BLaER1 treated with 17β-estradiol and CSF1 and Interleukin-3, amounts not matched to agents 10 nM and 100 nM (cell line): Measurements from ENCODE around the gene ZNF367.

Source experiments
- H3K27ac ChIP-seq, 11 experiments: shearing (Covaris generic); formaldehyde crosslinking; 2 replicates each; pipeline ENCODE4 v1.8.1; 2022
- H3K27me3 ChIP-seq, 11 experiments: shearing (Covaris generic); formaldehyde crosslinking; 2 replicates each; pipeline ENCODE4 v1.8.1; 2022
- H3K36me3 ChIP-seq, 11 experiments: shearing (Covaris generic); formaldehyde crosslinking; 2 replicates each; pipeline ENCODE4 v1.8.1; 2022
- H3K4me1 ChIP-seq, 10 experiments: shearing (Covaris generic); formaldehyde crosslinking; 2 replicates each; pipeline ENCODE4 v1.8.1; 2022
- H3K4me2 ChIP-seq, 11 experiments: shearing (Covaris generic); formaldehyde crosslinking; 2 replicates each; pipeline ENCODE4 v1.8.1; 2022
- H3K4me3 ChIP-seq, 10 experiments: shearing (Covaris generic); formaldehyde crosslinking; 2 replicates each; pipeline ENCODE4 v1.8.1; 2022
- H3K9ac ChIP-seq, 11 experiments: shearing (Covaris generic); formaldehyde crosslinking; 2 replicates each; pipeline ENCODE4 v1.8.1; 2022
- H3K9me3 ChIP-seq, 11 experiments: shearing (Covaris generic); formaldehyde crosslinking; replicated peaks in 1 of 11; 2 replicates each; pipeline ENCODE4 v1.8.1; 2022
- H4K20me1 ChIP-seq, 11 experiments: shearing (Covaris generic); formaldehyde crosslinking; 2 replicates each; pipeline ENCODE4 v1.8.1; 2022
- Cebpa-rat ChIP-seq, 11 experiments: shearing (Covaris generic); IDR thresholded peaks; 2 replicates each; pipeline ENCODE4 v1.8.1; 2022

Gene ZNF367

GRCh38 chr9:96441798-96442445, 23.8 kb upstream of the ZNF367 start:
- Histone ChIP-seq H3K9me3 (no peaks in the 10 kb centered on the region), H3K36me3 (no peaks in the 10 kb centered on the region), H3K27ac (no peak overlapping the region), H3K4me2 (no peak overlapping the region), H3K4me1 (no peaks in the 10 kb centered on the region), H4K20me1 (no peaks in the 10 kb centered on the region), H3K4me3 (no peak overlapping the region), H3K27me3 (no peaks in the 10 kb centered on the region), H3K9ac (no peak overlapping the region)
- TF ChIP-seq Cebpa-rat (IDR thresholded peaks at IDR 0.05) = no peak

DNA sequence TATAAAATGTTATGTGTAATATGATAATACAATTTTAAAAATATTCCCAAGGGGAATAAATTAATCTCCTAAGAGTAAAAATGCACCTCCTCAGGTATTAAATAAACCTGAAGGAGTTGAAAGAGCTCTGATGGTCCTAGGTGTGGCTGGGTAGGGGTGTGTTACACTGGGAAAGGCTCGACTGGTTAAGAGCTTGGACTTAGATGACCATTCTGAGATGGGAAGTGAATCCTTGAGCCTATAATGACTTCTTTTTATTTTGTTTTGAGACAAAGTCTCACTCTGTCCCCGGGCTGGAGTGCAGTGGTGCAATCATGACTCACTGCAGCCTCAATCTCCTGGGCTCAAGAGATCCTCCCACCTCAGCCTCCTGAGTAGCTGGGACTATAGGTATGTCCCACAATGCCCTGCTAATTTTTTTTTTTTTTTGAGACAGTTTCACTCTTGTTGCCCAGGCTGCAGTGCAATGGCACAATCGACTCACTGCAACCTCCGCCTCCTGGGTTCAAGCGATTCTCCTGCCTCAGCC, 22.6 kb upstream of the ZNF367 start:
- H3K4me3 ChIP-seq = no peak overlapping the region
- H4K20me1 ChIP-seq = no peaks in the 10 kb centered on the region
- H3K9ac ChIP-seq = no peak overlapping the region
- no peaks in the 10 kb centered on the region for H3K27me3 ChIP-seq
- H3K27ac ChIP-seq = no peak overlapping the region
- no peaks in the 10 kb centered on the region for H3K36me3 ChIP-seq
- H3K4me1 ChIP-seq = no peaks in the 10 kb centered on the region
- no peaks in the 10 kb centered on the region for H3K9me3 ChIP-seq
- no peak for TF ChIP-seq Cebpa-rat (IDR thresholded peaks at IDR 0.05)
- H3K4me2 ChIP-seq = no peak overlapping the region

GRCh38 chr9:96437454-96437853, 19.3 kb upstream of the ZNF367 start:
- no peak for TF ChIP-seq Cebpa-rat (IDR thresholded peaks at IDR 0.05)
- H3K36me3 ChIP-seq = no peaks in the 10 kb centered on the region
- H3K27ac ChIP-seq = no peak overlapping the region
- H4K20me1 ChIP-seq = no peaks in the 10 kb centered on the region
- H3K27me3 ChIP-seq = no peaks in the 10 kb centered on the region
- H3K9me3 ChIP-seq = no peaks in the 10 kb centered on the region
- no peak overlapping the region for H3K4me2 ChIP-seq
- no peak overlapping the region for H3K9ac ChIP-seq
- H3K4me1 ChIP-seq = no peaks in the 10 kb centered on the region
- no peak overlapping the region for H3K4me3 ChIP-seq

DNA sequence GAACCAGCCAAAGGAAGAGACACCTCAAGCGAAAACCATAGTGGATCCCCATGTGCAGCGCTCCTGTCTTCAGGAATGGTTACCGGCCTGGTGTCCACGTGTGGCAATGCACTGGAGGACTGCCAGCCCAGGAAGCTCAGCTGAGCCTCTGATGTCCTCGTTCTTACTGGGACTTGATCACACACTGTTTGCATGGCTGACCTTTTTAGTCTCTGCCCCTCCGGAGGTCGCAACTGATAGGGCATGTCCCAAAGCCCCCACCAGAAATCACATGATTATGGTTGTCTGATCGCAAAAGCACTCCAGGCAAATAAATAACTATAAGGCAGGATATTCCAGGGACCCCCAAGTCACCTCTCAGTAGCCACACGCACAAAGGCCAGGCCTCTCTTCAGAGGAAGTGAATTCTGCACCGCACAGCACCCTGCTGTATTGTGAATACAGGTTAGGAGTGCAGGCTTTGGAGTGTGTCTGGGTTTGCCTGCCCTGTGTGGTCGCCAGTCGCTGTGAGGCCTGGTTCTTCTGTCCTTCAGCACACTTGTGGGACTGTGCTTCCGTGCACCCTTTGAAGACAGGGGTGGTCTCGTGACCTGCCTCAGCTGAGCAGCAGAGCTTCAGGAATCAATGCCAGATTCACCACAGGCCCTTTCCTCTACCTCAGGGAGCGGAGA, 18.4 kb upstream of the ZNF367 start:
- H3K9ac ChIP-seq = no peak overlapping the region
- H3K36me3 ChIP-seq = no peaks in the 10 kb centered on the region
- H4K20me1 ChIP-seq = no peaks in the 10 kb centered on the region
- no peak overlapping the region for H3K4me3 ChIP-seq
- TF ChIP-seq Cebpa-rat (IDR thresholded peaks at IDR 0.05) = no peak
- no peak overlapping the region for H3K27ac ChIP-seq
- H3K4me1 ChIP-seq = no peaks in the 10 kb centered on the region
- H3K27me3 ChIP-seq = no peaks in the 10 kb centered on the region
- no peak overlapping the region for H3K4me2 ChIP-seq
- H3K9me3 ChIP-seq = no peaks in the 10 kb centered on the region

DNA sequence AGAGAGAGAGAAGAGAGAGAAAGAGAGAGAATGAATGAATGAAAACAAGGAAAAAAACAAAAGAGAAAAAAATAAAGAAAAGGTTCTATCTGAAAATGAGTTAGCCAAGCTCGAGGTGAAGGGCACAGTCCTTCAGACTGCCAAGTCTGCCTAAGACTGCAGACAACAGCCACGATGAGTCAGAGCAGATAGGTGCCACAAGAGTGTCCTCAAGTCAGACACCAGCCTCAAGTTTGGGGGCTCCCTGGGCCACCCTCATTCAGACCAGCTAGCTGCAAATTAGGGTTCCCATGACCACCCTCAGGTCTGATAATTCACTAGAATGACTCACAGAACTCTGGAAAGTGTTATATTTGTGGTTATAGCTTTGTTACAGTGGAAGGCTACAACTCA, 17.9 kb upstream of the ZNF367 start:
- Histone ChIP-seq H3K27ac (no peak overlapping the region), H3K36me3 (no peaks in the 10 kb centered on the region), H3K27me3 (no peaks in the 10 kb centered on the region), H3K9ac (no peak overlapping the region), H3K9me3 (no peaks in the 10 kb centered on the region), H3K4me3 (no peak overlapping the region), H3K4me1 (no peaks in the 10 kb centered on the region), H4K20me1 (no peaks in the 10 kb centered on the region), H3K4me2 (no peak overlapping the region)
- no peak for TF ChIP-seq Cebpa-rat (IDR thresholded peaks at IDR 0.05)

DNA sequence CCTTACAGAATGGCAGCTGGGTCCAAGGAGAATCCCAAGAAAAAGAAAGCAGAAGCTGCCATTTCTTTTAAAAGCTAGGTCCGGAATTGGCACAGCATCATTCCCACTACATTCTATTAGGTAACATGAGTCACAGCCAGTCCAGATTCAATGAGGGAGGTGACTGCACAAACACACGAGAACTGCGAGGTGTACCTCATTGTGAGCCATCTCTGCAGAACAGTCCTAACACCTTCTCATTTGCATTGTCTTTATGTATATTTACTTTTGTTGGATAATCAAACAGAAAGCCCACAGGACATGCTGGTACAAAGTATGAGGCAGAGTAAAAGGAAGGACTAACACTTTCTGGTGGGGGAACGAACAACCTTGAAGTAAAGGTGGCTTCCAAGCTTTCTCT, 17.2 kb upstream of the ZNF367 start:
- Histone ChIP-seq H3K36me3 (no peaks in the 10 kb centered on the region), H3K4me2 (no peak overlapping the region), H3K9ac (no peak overlapping the region), H3K27ac (no peak overlapping the region), H3K27me3 (no peaks in the 10 kb centered on the region), H3K4me3 (no peak overlapping the region), H4K20me1 (no peaks in the 10 kb centered on the region), H3K4me1 (no peaks in the 10 kb centered on the region), H3K9me3 (no peaks in the 10 kb centered on the region)
- no peak for TF ChIP-seq Cebpa-rat (IDR thresholded peaks at IDR 0.05)

DNA sequence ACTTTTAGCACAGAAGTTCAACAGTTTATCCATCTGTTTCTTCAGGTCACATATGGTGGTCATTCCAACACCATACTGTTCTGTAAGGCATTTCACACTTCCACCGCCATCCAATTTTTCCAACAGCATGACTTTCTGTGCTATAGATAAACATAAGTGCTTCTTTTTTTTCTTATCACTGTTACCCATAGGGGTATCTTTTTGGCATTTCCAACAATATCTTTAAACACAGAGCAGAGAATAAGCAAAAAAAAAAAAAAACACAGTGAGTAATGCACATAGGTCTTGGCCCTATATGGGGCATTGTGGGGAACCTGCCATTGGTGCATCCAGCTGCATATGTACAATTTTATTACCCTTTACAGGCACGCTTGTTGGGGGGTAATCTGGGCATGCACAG, 12.2 kb upstream of the ZNF367 start:
- Histone ChIP-seq H3K9me3 (no peaks in the 10 kb centered on the region), H3K4me1 (peaks cover 0 to 9% (median 0%) of the 10 kb centered on the region in 10 experiments; a peak in 4 of 20 replicates), H3K9ac (no peak overlapping the region), H4K20me1 (no peaks in the 10 kb centered on the region), H3K36me3 (no peaks in the 10 kb centered on the region), H3K4me3 (no peak overlapping the region), H3K27me3 (no peaks in the 10 kb centered on the region), H3K4me2 (no peak overlapping the region), H3K27ac (no peak overlapping the region)
- TF ChIP-seq Cebpa-rat (IDR thresholded peaks at IDR 0.05) = no peak

DNA sequence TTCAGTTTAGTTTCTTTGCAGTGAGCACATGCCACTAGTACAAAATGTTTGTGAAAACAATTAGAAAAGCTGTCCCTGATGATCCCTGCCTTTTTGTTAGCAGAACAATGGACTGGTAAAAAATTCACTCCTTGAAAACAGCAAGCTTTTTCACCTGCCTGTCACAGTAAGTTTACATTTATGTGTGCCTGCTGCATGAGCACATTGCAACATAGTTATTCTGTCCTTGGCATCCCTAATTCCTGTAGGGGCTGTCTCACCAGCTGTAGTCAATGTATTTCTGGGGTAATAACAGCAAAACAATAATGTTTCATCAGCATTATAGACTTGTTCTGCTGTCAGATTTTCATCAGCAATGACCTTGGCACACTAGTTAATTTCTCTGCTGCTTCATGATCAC, 11.6 kb upstream of the ZNF367 start:
- Histone ChIP-seq H3K4me1 (peaks cover 0 to 10% (median 0%) of the 10 kb centered on the region in 10 experiments; a peak in 4 of 20 replicates), H3K4me3 (no peak overlapping the region), H4K20me1 (no peaks in the 10 kb centered on the region), H3K4me2 (no peak overlapping the region), H3K27me3 (no peaks in the 10 kb centered on the region), H3K36me3 (no peaks in the 10 kb centered on the region), H3K27ac (no peak overlapping the region), H3K9ac (no peak overlapping the region), H3K9me3 (no peaks in the 10 kb centered on the region)
- no peak for TF ChIP-seq Cebpa-rat (IDR thresholded peaks at IDR 0.05)

DNA sequence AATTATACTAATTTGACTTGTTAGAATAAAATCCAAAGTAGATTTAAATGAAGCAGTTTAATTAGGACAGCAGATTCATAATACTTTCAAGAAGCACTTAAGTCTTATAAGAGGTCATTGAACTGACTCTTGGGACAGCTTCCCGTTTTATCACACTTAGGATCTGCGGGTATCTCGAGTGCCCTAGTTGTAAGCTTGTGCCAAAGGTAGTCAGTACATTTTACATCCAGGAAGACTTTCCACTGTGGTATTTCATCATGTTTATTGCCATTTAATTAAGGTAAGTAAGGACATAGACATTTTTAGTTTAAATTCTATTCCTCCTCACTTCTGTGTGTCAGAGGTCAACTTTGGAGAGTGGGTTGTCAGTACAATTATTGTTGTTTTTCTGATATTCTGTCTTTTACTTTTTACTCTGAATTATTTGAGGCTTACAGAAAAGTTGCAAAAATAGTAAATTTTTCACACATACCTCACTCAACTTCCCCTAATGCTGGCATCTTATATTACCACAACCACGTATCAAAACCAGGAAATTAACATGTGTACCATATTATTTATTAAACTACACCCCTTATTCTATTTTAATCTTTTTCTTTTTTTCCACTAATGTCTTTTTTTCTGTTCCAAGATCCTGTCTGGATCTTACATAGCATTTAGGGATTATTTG, 7.5 kb upstream of the ZNF367 start:
- Histone ChIP-seq H3K27me3 (no peaks in the 10 kb centered on the region), H3K27ac (no peak overlapping the region), H3K4me3 (no peak overlapping the region), H3K9ac (no peak overlapping the region), H3K4me2 (0 out of 22 replicates have a peak overlapping the region, but pooled peaks of 1 of the 11 experiments have one; percentile 17), H3K36me3 (no peaks in the 10 kb centered on the region), H3K9me3 (no peaks in the 10 kb centered on the region), H3K4me1 (peaks cover 9 to 22% (median 9%) of the 10 kb centered on the region in 10 experiments), H4K20me1 (no peaks in the 10 kb centered on the region)
- no peak for TF ChIP-seq Cebpa-rat (IDR thresholded peaks at IDR 0.05)
